HCT116 (cell line): ENCODE measurements around the gene NBL1. TPM values are rescaled to one million over a fixed set of nuclear protein-coding genes. Genes with fewer than 3 reads are reported as not detected.

Experiments
- ATAC-seq: fragments of 200-7000 bp; cut with Tn5 transposase; 2 replicates; pipeline ENCODE4 v1.9.1; 2020; ENCODE audit warnings: mild to moderate bottlenecking, moderate library complexity
- BruUV-seq: library from RNA; stranded (reverse); fragments of 400-500 nt; replicated peaks from 2 replicates; lab custom pipeline; 2021; lab: Mats Ljungman, UMichigan
- CTCF ChIA-PET: fragments of 300-600 bp; sonication (Branson Sonifier 250); formaldehyde crosslinking; loops from one replicate; lab custom pipeline; 2021; ENCODE audit warnings: antibody characterized with exemption; lab: Charles Lee
- POLR2A ChIA-PET: fragments of 300-600, 350-600 bp; sonication (Branson Sonifier 250); formaldehyde crosslinking; loops from one replicate; lab custom pipeline; 2021; ENCODE audit warnings: antibody characterized with exemption; lab: Charles Lee
- RAD21 ChIA-PET, 2 experiments: fragments of 300-600 bp; sonication (Branson Sonifier 250); formaldehyde crosslinking; loops; one replicate each; lab custom pipeline; 2023; ENCODE audit warnings: low total read pairs in 2 of 2; ENCODE audit not compliant: uncharacterized antibody in 2 of 2, unreplicated experiment in 2 of 2, low non-redundant PET in 1 of 2; lab: Charles Lee
- DNase-seq: peaks from one replicate; pipeline ENCODE4 v3.0.0-alpha.2; 2010; ENCODE audit warnings: low read depth, low spot score
- H2AFZ ChIP-seq: fragments of 200-600 bp; shearing (Covaris generic), sonication (generic); 2 replicates; pipeline ENCODE4 v1.6.1; 2017; ENCODE audit warnings: low read depth, mixed run types, mixed read lengths, antibody characterized with exemption, low read length; ENCODE audit not compliant: poor library complexity, severe bottlenecking
- H3K27ac ChIP-seq: 2 replicates; pipeline ENCODE4 v1.5.1; 2012; ENCODE audit warnings: low read depth, low read length
- H3K27me3 ChIP-seq: fragments of 200-600 bp; sonication (generic); 2 replicates; pipeline ENCODE4 v1.6.1; 2016; ENCODE audit warnings: mixed run types, low read length, mixed read lengths; ENCODE audit not compliant: insufficient read depth
- H3K36me3 ChIP-seq, 2 experiments: fragments of 200-500 bp in 1 of 2; fragments of 200-600 bp in 1 of 2; sonication (Bioruptor generic) in 1 of 2; sonication (generic) in 1 of 2; 2 replicates each; pipeline versions ENCODE4 v1.5.1 to v1.6.1; 2014 to 2016; ENCODE audit warnings: low read length in 2 of 2, inconsistent platforms in 1 of 2, mixed read lengths in 1 of 2, mixed run types in 1 of 2; ENCODE audit not compliant: insufficient read depth in 2 of 2, control insufficient read depth in 1 of 2
- H3K4me1 ChIP-seq, 2 experiments: fragments of 200-600 bp in 1 of 2; sonication (generic) in 1 of 2; 2 replicates each; pipeline versions ENCODE4 v1.5.1 to v1.6.1; 2012 to 2017; ENCODE audit warnings: low read length in 2 of 2, inconsistent platforms in 1 of 2, mild to moderate bottlenecking in 1 of 2, mixed read lengths in 1 of 2, mixed run types in 1 of 2, moderate library complexity in 1 of 2; ENCODE audit not compliant: insufficient read depth in 2 of 2, control insufficient read depth in 1 of 2
- H3K4me2 ChIP-seq: fragments of 200-600 bp; sonication (generic); 2 replicates; pipeline ENCODE4 v1.6.1; 2017; ENCODE audit warnings: mixed run types, low read length, mixed read lengths
- H3K4me3 ChIP-seq, 2 experiments: fragments of 200-600 bp in 1 of 2; sonication (generic) in 1 of 2; replicated peaks in 1 of 2; 2 replicates each; pipeline ENCODE4 v1.5.1; 2011 to 2016; ENCODE audit warnings: low read length in 2 of 2, control low read depth in 1 of 2, low read depth in 1 of 2, mild to moderate bottlenecking in 1 of 2, mixed read lengths in 1 of 2, mixed run types in 1 of 2
- H3K79me2 ChIP-seq: fragments of 200-600 bp; sonication (generic); 2 replicates; pipeline ENCODE4 v1.6.1; 2017; ENCODE audit warnings: mild to moderate bottlenecking, mixed run types, low read length, moderate library complexity, mixed read lengths; ENCODE audit not compliant: insufficient read depth
- H3K9ac ChIP-seq: fragments of 200-600 bp; sonication (generic); 2 replicates; pipeline ENCODE4 v1.6.1; 2016; ENCODE audit warnings: low read length, mixed read lengths
- H3K9me2 ChIP-seq: fragments of 200-600 bp; sonication (generic), shearing (Covaris generic); 2 replicates; pipeline ENCODE4 v1.6.1; 2017; ENCODE audit warnings: mixed run types, mild to moderate bottlenecking, moderate library complexity; ENCODE audit not compliant: insufficient read depth
- H3K9me3 ChIP-seq, 2 experiments: fragments of 200-500 bp in 1 of 2; fragments of 200-600 bp in 1 of 2; sonication (Bioruptor generic) in 1 of 2; sonication (generic) in 1 of 2; 2 replicates each; pipeline ENCODE4 v1.6.1; 2014 to 2017; ENCODE audit warnings: low read length in 2 of 2, mixed read lengths in 2 of 2, inconsistent platforms in 1 of 2, low read depth in 1 of 2, mild to moderate bottlenecking in 1 of 2, mixed run types in 1 of 2, moderate library complexity in 1 of 2; ENCODE audit not compliant: control insufficient read depth in 1 of 2, insufficient read depth in 1 of 2
- H4K20me1 ChIP-seq: fragments of 200-600 bp; sonication (generic), shearing (Covaris generic); 2 replicates; pipeline ENCODE4 v1.6.1; 2017; ENCODE audit warnings: mixed run types, mild to moderate bottlenecking, moderate library complexity; ENCODE audit not compliant: insufficient read depth
- CEBPB ChIP-seq: IDR thresholded peaks from 2 replicates; pipeline ENCODE4 v1.6.1; 2012; ENCODE audit warnings: low read depth
- ELF1 ChIP-seq: IDR thresholded peaks from 2 replicates; pipeline ENCODE4 v1.6.1; 2012; ENCODE audit warnings: low read depth, borderline replicate concordance
- JUND ChIP-seq: IDR thresholded peaks from 2 replicates; pipeline ENCODE4 v1.6.1; 2012
- SIN3A ChIP-seq: IDR thresholded peaks from 2 replicates; pipeline ENCODE4 v1.6.1; 2012; ENCODE audit warnings: low read depth
- SRF ChIP-seq: IDR thresholded peaks from 2 replicates; pipeline ENCODE4 v1.6.1; 2012; ENCODE audit warnings: low read depth
- ZNF274 ChIP-seq: fragments of 200-500 bp; sonication (Bioruptor generic); IDR thresholded peaks from 2 replicates; pipeline ENCODE4 v1.6.1; 2014; ENCODE audit warnings: mild to moderate bottlenecking, low read depth, low read length, inconsistent platforms
- intact Hi-C: fragments of 100-400 bp; cut with micrococcal nuclease; formaldehyde crosslinking; loops from 2 replicates; pipeline ENCODE4 v1.10.0; 2022
- total RNA-seq: library from RNA; stranded (reverse); gene quantifications from one replicate; pipeline ENCODE4 v1.2.1, GENCODE V29; 2021; ENCODE audit not compliant: unreplicated experiment
- TF ChIP-seq, protein P1 (sequence below): IDR thresholded peaks from 2 replicates; pipeline ENCODE4 v1.6.1; 2011; ENCODE audit warnings: mild to moderate bottlenecking, low read length, moderate library complexity; ENCODE audit not compliant: insufficient replicate concordance; ENCODE audit errors: extremely low read depth
- TF ChIP-seq, protein P2 (sequence below): IDR thresholded peaks from 2 replicates; pipeline ENCODE4 v1.6.1; 2012

Gene NBL1
- total RNA-seq, 1 experiment from 2014 or later: 75.4 TPM

GRCh38 chr1:19688041-19688842, 44.1 kb downstream of the NBL1 start:
- Histone ChIP-seq H3K9me3 (no peaks in the 10 kb centered on the region), H3K4me2 (no peak overlapping the region), H3K9ac (no peak overlapping the region), H3K27ac (no peak overlapping the region), H3K36me3 (no peaks in the 10 kb centered on the region), H4K20me1 (no peaks in the 10 kb centered on the region), H3K4me1 (no peaks in the 10 kb centered on the region), H2AFZ (no peak overlapping the region), H3K4me3 (no peak overlapping the region), H3K9me2 (no peaks in the 10 kb centered on the region), H3K79me2 (no peaks in the 10 kb centered on the region), H3K27me3 (no peaks in the 10 kb centered on the region)
- BruUV-seq: no TSS peak
- intact Hi-C loops: no loop called here
- ChIA-PET RAD21 (no interaction called here), POLR2A (no interaction called here), CTCF (no interaction called here)
- ATAC-seq: no peak
- TF ChIP-seq, protein P1, sequence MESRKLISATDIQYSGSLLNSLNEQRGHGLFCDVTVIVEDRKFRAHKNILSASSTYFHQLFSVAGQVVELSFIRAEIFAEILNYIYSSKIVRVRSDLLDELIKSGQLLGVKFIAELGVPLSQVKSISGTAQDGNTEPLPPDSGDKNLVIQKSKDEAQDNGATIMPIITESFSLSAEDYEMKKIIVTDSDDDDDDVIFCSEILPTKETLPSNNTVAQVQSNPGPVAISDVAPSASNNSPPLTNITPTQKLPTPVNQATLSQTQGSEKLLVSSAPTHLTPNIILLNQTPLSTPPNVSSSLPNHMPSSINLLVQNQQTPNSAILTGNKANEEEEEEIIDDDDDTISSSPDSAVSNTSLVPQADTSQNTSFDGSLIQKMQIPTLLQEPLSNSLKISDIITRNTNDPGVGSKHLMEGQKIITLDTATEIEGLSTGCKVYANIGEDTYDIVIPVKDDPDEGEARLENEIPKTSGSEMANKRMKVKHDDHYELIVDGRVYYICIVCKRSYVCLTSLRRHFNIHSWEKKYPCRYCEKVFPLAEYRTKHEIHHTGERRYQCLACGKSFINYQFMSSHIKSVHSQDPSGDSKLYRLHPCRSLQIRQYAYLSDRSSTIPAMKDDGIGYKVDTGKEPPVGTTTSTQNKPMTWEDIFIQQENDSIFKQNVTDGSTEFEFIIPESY: no peak
- TF ChIP-seq ZNF274: no peak
- TF ChIP-seq, protein P2, sequence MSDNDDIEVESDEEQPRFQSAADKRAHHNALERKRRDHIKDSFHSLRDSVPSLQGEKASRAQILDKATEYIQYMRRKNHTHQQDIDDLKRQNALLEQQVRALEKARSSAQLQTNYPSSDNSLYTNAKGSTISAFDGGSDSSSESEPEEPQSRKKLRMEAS: no peak
- TF ChIP-seq CEBPB: no peak
- TF ChIP-seq ELF1: no peak
- TF ChIP-seq SIN3A: no peak
- TF ChIP-seq SRF: no peak
- no peak for TF ChIP-seq JUND
- DNase-seq: no peak
